DND-41 (cell line): ENCODE data around the gene DLGAP4.

Experiments used
- EZH2 ChIP-seq: IDR thresholded peaks from 3 replicates; pipeline ENCODE4 v1.6.1; 2012; ENCODE audit warnings: borderline replicate concordance, low read depth, mild to moderate bottlenecking, moderate library complexity, low read length, inconsistent platforms; ENCODE audit not compliant: severe bottlenecking
- TF ChIP-seq, protein P1 (sequence below): IDR thresholded peaks from 2 replicates; pipeline ENCODE4 v1.5.1; 2012; ENCODE audit warnings: borderline replicate concordance, low read length, moderate library complexity, mild to moderate bottlenecking; ENCODE audit not compliant: poor library complexity, severe bottlenecking; ENCODE audit errors: extremely low read depth

- TF ChIP-seq, protein P1, sequence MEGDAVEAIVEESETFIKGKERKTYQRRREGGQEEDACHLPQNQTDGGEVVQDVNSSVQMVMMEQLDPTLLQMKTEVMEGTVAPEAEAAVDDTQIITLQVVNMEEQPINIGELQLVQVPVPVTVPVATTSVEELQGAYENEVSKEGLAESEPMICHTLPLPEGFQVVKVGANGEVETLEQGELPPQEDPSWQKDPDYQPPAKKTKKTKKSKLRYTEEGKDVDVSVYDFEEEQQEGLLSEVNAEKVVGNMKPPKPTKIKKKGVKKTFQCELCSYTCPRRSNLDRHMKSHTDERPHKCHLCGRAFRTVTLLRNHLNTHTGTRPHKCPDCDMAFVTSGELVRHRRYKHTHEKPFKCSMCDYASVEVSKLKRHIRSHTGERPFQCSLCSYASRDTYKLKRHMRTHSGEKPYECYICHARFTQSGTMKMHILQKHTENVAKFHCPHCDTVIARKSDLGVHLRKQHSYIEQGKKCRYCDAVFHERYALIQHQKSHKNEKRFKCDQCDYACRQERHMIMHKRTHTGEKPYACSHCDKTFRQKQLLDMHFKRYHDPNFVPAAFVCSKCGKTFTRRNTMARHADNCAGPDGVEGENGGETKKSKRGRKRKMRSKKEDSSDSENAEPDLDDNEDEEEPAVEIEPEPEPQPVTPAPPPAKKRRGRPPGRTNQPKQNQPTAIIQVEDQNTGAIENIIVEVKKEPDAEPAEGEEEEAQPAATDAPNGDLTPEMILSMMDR, result no peak
- TF ChIP-seq EZH2, result no peak
Observed at GRCh38 chr20:36303020-36303595, 3.0 kb upstream of the DLGAP4 start.
